ENCODE measurements around the gene PYROXD2.

- TF ChIP-seq, protein P1, sequence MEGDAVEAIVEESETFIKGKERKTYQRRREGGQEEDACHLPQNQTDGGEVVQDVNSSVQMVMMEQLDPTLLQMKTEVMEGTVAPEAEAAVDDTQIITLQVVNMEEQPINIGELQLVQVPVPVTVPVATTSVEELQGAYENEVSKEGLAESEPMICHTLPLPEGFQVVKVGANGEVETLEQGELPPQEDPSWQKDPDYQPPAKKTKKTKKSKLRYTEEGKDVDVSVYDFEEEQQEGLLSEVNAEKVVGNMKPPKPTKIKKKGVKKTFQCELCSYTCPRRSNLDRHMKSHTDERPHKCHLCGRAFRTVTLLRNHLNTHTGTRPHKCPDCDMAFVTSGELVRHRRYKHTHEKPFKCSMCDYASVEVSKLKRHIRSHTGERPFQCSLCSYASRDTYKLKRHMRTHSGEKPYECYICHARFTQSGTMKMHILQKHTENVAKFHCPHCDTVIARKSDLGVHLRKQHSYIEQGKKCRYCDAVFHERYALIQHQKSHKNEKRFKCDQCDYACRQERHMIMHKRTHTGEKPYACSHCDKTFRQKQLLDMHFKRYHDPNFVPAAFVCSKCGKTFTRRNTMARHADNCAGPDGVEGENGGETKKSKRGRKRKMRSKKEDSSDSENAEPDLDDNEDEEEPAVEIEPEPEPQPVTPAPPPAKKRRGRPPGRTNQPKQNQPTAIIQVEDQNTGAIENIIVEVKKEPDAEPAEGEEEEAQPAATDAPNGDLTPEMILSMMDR (IDR thresholded peaks at IDR 0.05): no peak
- TF ChIP-seq POLR2A (IDR thresholded peaks at IDR 0.05): no peak
Observed at GRCh38 chr10:98423691-98424120, 8.7 kb upstream of the PYROXD2 start.
